ENCODE measurements around the gene ANKRD16.
"Not testable (repeated sequence)": the region's sequence is repeated elsewhere in the genome, so short reads cannot be mapped to it uniquely, and the experiment has no call there.

Gene ANKRD16

DNA sequence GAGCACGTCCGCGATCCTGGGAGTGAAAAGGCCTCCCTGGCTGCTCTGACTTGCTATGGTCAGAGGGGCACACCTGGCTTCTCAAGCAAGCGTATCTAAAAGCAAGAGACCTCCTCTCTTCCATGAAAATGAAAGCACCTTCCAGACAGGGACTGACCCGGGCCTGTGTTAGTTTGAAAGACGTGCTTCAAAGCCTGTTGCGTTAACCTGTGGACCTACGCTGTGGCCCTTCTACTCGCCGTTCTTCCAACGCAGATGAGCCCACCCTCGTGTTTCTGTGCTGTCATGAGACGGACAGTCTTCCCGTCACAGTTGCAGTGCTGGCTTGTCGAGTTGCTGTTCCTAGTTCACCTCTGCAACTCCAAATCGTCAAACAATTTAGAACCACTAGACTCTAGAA is 61.0 kb downstream of the ANKRD16 start:
- Mint-ChIP-seq H3K27me3 (ENCODE audit: low read depth) (peaks cover 1% of the 10 kb centered on the region), H3K9me3 (no peaks in the 10 kb centered on the region), H3K36me3 (ENCODE audit: low read depth) (no peaks in the 10 kb centered on the region), H3K4me3 (no peak overlapping the region), H3K4me1 (peaks cover under 1% of the 10 kb centered on the region), H3K27ac (no peak overlapping the region)
- TF ChIP-seq CTCF (IDR thresholded peaks at IDR 0.05; ENCODE audit: unreplicated experiment in 3 of 3): no peak

DNA sequence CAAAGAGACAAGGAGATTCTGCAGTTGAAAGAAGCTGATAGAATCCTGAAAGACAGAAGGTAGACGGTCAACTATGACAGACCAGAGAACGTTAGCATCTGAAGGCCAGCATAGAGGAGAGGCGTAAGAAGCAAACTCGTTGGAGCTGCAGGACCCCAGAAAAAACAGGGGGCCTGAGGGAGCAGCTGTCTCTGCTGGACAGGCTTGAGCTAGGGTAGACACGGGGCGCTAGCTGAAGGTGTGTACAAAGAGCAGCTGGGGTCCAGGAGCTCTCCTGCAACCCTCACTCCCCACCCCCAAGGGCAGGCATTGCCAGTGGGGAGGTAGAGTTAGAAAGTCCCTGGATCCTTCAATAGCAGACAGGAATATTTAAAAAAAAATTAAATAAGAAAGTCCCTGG is 61.9 kb downstream of the ANKRD16 start:
- Mint-ChIP-seq H3K4me1 (no peaks in the 10 kb centered on the region), H3K27ac (no peak overlapping the region), H3K4me3 (no peak overlapping the region), H3K27me3 (ENCODE audit: low read depth) (no peaks in the 10 kb centered on the region), H3K36me3 (ENCODE audit: low read depth) (no peaks in the 10 kb centered on the region), H3K9me3 (no peaks in the 10 kb centered on the region)
- TF ChIP-seq CTCF (IDR thresholded peaks at IDR 0.05; ENCODE audit: unreplicated experiment in 3 of 3): no peak

GRCh38 chr10:5826511-5826910 is 63.2 kb downstream of the ANKRD16 start:
- H3K27me3 Mint-ChIP-seq (ENCODE audit: low read depth); H3K36me3 Mint-ChIP-seq (ENCODE audit: low read depth); H3K4me1 Mint-ChIP-seq: not testable (repeated sequence)

GRCh38 chr10:5818894-5819293 is 70.8 kb downstream of the ANKRD16 start:
- H3K27me3 Mint-ChIP-seq (ENCODE audit: low read depth): no peaks in the 10 kb centered on the region
- no peaks in the 10 kb centered on the region for H3K9me3 Mint-ChIP-seq
- H3K4me1 Mint-ChIP-seq: peaks cover 10% of the 10 kb centered on the region
- no peak overlapping the region for H3K4me3 Mint-ChIP-seq
- no peaks in the 10 kb centered on the region for H3K36me3 Mint-ChIP-seq (ENCODE audit: low read depth)
- no peak overlapping the region for H3K27ac Mint-ChIP-seq
- no peak for TF ChIP-seq CTCF (IDR thresholded peaks at IDR 0.05; ENCODE audit: unreplicated experiment in 3 of 3)

More at GRCh38 chr10:5826511-5826910, 63.2 kb downstream of the ANKRD16 start:
- not testable (repeated sequence) for H3K4me3 Mint-ChIP-seq, H3K9me3 Mint-ChIP-seq, H3K27ac Mint-ChIP-seq

DNA sequence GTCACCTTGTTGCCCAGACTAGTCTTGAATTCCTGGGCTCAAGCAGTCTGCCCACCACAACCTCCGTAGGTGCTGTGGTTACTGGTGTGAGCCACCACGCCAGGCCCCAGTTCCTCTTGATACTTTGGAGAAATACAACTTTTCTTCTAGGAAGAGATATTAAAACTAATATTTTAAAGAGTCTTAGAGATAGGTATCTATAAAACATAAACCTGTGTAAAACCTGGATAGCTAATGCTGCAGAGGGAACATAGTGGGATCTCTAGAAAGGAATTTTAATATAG is 71.7 kb downstream of the ANKRD16 start:
- H3K36me3 Mint-ChIP-seq (ENCODE audit: low read depth): no peaks in the 10 kb centered on the region
- H3K9me3 Mint-ChIP-seq: no peaks in the 10 kb centered on the region
- TF ChIP-seq CTCF (IDR thresholded peaks at IDR 0.05; ENCODE audit: unreplicated experiment in 3 of 3): no peak
- no peaks in the 10 kb centered on the region for H3K27me3 Mint-ChIP-seq (ENCODE audit: low read depth)
- no peak overlapping the region for H3K27ac Mint-ChIP-seq
- peaks cover 10% of the 10 kb centered on the region for H3K4me1 Mint-ChIP-seq
- H3K4me3 Mint-ChIP-seq: no peak overlapping the region

DNA sequence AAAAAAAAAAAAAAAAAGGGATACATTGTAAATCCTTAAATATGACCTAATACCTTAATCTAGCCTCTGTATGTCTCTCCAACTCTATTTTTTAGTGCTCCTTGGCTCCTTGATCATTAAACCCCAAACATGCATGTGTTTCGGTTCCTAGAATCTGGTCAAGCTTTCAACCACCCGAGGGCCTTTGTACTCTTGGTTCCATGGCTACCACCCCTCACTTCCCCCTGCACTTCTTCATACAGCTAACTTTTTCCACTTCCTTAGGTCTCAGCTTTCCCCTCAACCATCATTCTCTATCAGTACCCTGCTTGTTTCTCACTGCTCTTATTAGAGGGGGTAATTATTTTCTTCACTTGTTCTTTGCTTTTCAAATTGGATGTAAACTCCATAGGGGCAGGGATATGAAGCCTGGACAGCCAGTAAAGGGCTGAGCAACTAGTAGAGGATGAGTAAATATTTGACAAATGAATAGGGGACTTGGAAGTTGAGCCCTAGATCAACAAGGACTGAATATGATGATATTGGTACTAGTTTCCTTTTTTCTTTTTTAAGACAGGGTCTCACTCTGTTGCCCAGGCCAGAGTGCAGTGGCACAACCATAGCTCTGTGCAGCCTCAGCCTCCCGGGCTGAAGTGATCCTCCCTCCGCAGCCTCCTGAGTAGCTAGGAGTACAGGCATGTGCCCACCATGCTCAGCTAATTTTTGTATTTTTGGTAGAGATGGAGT is 72.2 kb downstream of the ANKRD16 start:
- no peaks in the 10 kb centered on the region for H3K27me3 Mint-ChIP-seq (ENCODE audit: low read depth)
- H3K27ac Mint-ChIP-seq: peak overlapping the region in 1 of 3 experiments; percentile 2
- peak overlapping the region in 2 of 3 experiments; percentile 2 to 24 for H3K4me3 Mint-ChIP-seq
- peaks cover 10% of the 10 kb centered on the region for H3K4me1 Mint-ChIP-seq
- H3K36me3 Mint-ChIP-seq (ENCODE audit: low read depth): no peaks in the 10 kb centered on the region
- TF ChIP-seq CTCF (IDR thresholded peaks at IDR 0.05; ENCODE audit: unreplicated experiment in 3 of 3): no peak
- no peaks in the 10 kb centered on the region for H3K9me3 Mint-ChIP-seq
